OCI-LY7 (cell line): Measurements from ENCODE around the gene GSTA5. TPM values are rescaled to one million over a fixed set of nuclear protein-coding genes. Genes with fewer than 3 reads are reported as not detected.
"Not testable (repeated sequence)": the region's sequence is repeated elsewhere in the genome, so short reads cannot be mapped to it uniquely, and the experiment has no call there.

Experiments
- BruUV-seq: library from RNA; stranded (reverse); fragments of 400-500 nt; replicated peaks from 2 replicates; lab custom pipeline; 2021; lab: Mats Ljungman, UMichigan
- CTCF ChIA-PET: fragments of 300-600 bp; sonication (Branson Sonifier 250); formaldehyde crosslinking; loops from one replicate; lab custom pipeline; 2022; ENCODE audit warnings: antibody characterized with exemption; ENCODE audit not compliant: unreplicated experiment; lab: Charles Lee
- POLR2A ChIA-PET: fragments of 300-600 bp; sonication (Branson Sonifier 250); formaldehyde crosslinking; loops from one replicate; lab custom pipeline; 2022; ENCODE audit warnings: antibody characterized with exemption; lab: Charles Lee
- DNase-seq: peaks from one replicate; pipeline ENCODE4 v3.0.0-alpha.2; 2015; ENCODE audit warnings: low spot score
- H2AFZ ChIP-seq: fragments of 200-600 bp; sonication (generic), shearing (Covaris generic); 2 replicates; pipeline ENCODE4 v1.6.1; 2014; ENCODE audit warnings: mild to moderate bottlenecking, antibody characterized with exemption, low read length, moderate library complexity
- H3K27ac ChIP-seq: fragments of 200-600 bp; sonication (generic); 2 replicates; pipeline ENCODE4 v1.5.1; 2014; ENCODE audit warnings: mixed run types, low read depth, mild to moderate bottlenecking, moderate library complexity, low read length, inconsistent platforms; ENCODE audit not compliant: poor library complexity, severe bottlenecking
- H3K36me3 ChIP-seq: fragments of 200-600 bp; sonication (generic); 2 replicates; pipeline ENCODE4 v1.6.1; 2014; ENCODE audit warnings: mild to moderate bottlenecking, antibody characterized with exemption, low read length, moderate library complexity, mixed read lengths; ENCODE audit not compliant: insufficient read depth
- H3K4me1 ChIP-seq: fragments of 200-600 bp; sonication (generic); 2 replicates; pipeline ENCODE4 v1.5.1; 2014; ENCODE audit warnings: mild to moderate bottlenecking, low read length; ENCODE audit not compliant: insufficient read depth, poor library complexity, severe bottlenecking
- H3K4me2 ChIP-seq: fragments of 200-600 bp; sonication (generic); 2 replicates; pipeline ENCODE4 v1.6.1; 2014; ENCODE audit warnings: mild to moderate bottlenecking, low read length
- H3K4me3 ChIP-seq: fragments of 200-600 bp; sonication (generic); 2 replicates; pipeline ENCODE4 v1.5.1; 2014; ENCODE audit warnings: mild to moderate bottlenecking, low read depth, low read length; ENCODE audit not compliant: poor library complexity, severe bottlenecking
- H3K79me2 ChIP-seq: fragments of 200-600 bp; sonication (generic); 2 replicates; pipeline ENCODE4 v1.6.1; 2016; ENCODE audit warnings: low read depth, mild to moderate bottlenecking, low read length, moderate library complexity, mixed read lengths; ENCODE audit not compliant: insufficient read depth
- H3K9me2 ChIP-seq: fragments of 200-600 bp; sonication (generic); 2 replicates; pipeline ENCODE4 v1.6.1; 2016; ENCODE audit warnings: mild to moderate bottlenecking, low read length, mixed read lengths; ENCODE audit not compliant: insufficient read depth
- H3K9me3 ChIP-seq: fragments of 200-600 bp; sonication (generic); 2 replicates; pipeline ENCODE4 v1.6.1; 2014; ENCODE audit warnings: mild to moderate bottlenecking, mixed run types, low read length, mixed read lengths
- H4K20me1 ChIP-seq: fragments of 200-600 bp; sonication (generic); 2 replicates; pipeline ENCODE4 v1.6.1; 2014; ENCODE audit warnings: mild to moderate bottlenecking, antibody characterized with exemption, low read length, moderate library complexity, mixed read lengths; ENCODE audit not compliant: insufficient read depth
- EZH2phosphoT487 ChIP-seq: fragments of 200-600 bp; sonication (generic); IDR thresholded peaks from 2 replicates; pipeline ENCODE4 v1.6.1; 2018; ENCODE audit warnings: low read depth, borderline replicate concordance, mild to moderate bottlenecking, mixed run types, antibody characterized with exemption, low read length, moderate library complexity, mixed read lengths
- intact Hi-C: fragments of 100-400 bp; cut with micrococcal nuclease; formaldehyde crosslinking; loops from one replicate; pipeline ENCODE4 v1.10.0; 2022; ENCODE audit not compliant: unreplicated experiment
- total RNA-seq, 2 experiments: library from RNA; depleted of rRNA in 1 of 2; stranded (reverse); fragments of >200 nt in 1 of 2; shearing (Covaris generic) in 1 of 2; gene quantifications; 2 replicates each; pipeline ENCODE4 v1.2.3, GENCODE V29; 2014 to 2022
- TF ChIP-seq, protein P1 (sequence below): fragments of 200-600 bp; sonication (generic); conservative IDR thresholded peaks from 2 replicates; pipeline ENCODE4 v1.5.1; 2014; ENCODE audit warnings: mild to moderate bottlenecking, antibody characterized with exemption, low read length, moderate library complexity, mixed read lengths

GSTA5 gene
- total RNA-seq, 2 experiments from 2014 or later = not detected

DNA sequence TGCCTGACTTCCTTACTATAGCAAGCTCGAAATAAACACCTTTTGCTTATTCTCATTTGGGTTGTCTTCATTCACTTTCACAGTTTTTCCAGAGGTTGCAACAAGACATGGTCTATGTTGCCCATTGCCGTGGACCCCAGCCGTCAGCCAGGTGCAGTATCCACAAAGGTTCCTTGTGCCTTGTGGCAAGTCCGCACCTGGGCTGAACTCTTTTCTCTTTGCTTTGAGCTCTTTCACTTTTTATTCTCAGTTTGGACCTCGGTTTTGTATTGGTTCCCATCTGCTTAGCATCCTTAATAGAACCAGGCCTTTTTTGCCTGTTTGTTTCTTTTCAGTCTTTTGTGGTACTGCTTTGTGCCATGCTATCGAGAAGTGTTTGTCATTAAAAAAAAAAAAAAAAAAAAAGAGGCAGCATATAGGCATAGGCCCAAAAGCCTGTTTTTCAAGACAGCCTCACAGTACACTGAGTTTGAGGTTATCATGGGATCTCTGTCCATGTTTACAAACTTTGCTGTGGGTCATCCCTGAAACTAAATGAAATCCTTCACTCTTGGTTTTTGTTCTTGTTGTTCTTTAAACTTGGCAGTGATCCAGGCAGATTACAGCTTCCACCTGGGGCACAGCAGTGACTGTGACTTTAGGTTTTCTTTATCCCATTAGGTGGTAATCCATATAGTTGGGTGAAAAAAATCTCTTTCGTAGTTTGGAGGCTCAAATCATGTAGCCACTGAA lies 35.6 kb upstream of the GSTA5 start:
- H3K4me3 ChIP-seq = no peak overlapping the region
- H3K9me3 ChIP-seq = no peaks in the 10 kb centered on the region
- H3K79me2 ChIP-seq = no peaks in the 10 kb centered on the region
- H3K4me1 ChIP-seq = no peaks in the 10 kb centered on the region
- ChIA-PET CTCF (no interaction called here), POLR2A (interaction anchor here (0.6 kb wide), 1 partner anchor 98 kb away, joined by 4 read pairs; no protein-coding TSS in a partner anchor)
- no peaks in the 10 kb centered on the region for H4K20me1 ChIP-seq
- DNase-seq = no peak
- no peaks in the 10 kb centered on the region for H3K9me2 ChIP-seq
- no TSS peak for BruUV-seq
- no peak overlapping the region for H3K27ac ChIP-seq
- H3K36me3 ChIP-seq = no peaks in the 10 kb centered on the region
- intact Hi-C loops = no loop called here
- TF ChIP-seq, protein P1, sequence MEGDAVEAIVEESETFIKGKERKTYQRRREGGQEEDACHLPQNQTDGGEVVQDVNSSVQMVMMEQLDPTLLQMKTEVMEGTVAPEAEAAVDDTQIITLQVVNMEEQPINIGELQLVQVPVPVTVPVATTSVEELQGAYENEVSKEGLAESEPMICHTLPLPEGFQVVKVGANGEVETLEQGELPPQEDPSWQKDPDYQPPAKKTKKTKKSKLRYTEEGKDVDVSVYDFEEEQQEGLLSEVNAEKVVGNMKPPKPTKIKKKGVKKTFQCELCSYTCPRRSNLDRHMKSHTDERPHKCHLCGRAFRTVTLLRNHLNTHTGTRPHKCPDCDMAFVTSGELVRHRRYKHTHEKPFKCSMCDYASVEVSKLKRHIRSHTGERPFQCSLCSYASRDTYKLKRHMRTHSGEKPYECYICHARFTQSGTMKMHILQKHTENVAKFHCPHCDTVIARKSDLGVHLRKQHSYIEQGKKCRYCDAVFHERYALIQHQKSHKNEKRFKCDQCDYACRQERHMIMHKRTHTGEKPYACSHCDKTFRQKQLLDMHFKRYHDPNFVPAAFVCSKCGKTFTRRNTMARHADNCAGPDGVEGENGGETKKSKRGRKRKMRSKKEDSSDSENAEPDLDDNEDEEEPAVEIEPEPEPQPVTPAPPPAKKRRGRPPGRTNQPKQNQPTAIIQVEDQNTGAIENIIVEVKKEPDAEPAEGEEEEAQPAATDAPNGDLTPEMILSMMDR = no peak
- TF ChIP-seq EZH2phosphoT487 = no peak
- no peak overlapping the region for H3K4me2 ChIP-seq
- no peak overlapping the region for H2AFZ ChIP-seq

DNA sequence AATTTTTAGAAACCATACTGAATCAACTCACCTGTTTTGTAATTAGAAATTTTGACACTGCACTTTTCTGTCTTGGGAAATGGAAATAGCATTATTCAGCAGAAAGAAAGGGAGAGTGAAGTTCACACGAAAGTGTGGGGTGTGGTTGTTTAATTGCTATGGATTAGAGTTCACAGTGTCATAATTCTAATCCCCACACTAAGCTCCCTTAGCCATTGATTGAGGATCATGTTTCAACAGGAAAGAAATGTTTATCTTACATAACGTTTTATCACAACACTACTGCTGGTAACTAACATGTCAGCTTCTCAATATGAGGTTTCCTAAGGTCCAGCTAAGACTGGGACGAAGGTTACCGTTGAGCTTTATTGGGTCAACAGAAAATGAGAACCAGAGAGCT lies 31.4 kb upstream of the GSTA5 start:
- Histone ChIP-seq H3K79me2 (no peaks in the 10 kb centered on the region), H4K20me1 (no peaks in the 10 kb centered on the region), H3K4me3 (no peak overlapping the region), H2AFZ (no peak overlapping the region), H3K4me2 (no peak overlapping the region), H3K4me1 (no peaks in the 10 kb centered on the region), H3K36me3 (no peaks in the 10 kb centered on the region), H3K9me3 (no peaks in the 10 kb centered on the region), H3K27ac (no peak overlapping the region), H3K9me2 (no peaks in the 10 kb centered on the region)
- TF ChIP-seq, protein P1 = no peak
- no peak for TF ChIP-seq EZH2phosphoT487
- no TSS peak for BruUV-seq
- intact Hi-C loops = no loop called here
- POLR2A ChIA-PET = no interaction called here
- CTCF ChIA-PET = no interaction called here
- DNase-seq = no peak

DNA sequence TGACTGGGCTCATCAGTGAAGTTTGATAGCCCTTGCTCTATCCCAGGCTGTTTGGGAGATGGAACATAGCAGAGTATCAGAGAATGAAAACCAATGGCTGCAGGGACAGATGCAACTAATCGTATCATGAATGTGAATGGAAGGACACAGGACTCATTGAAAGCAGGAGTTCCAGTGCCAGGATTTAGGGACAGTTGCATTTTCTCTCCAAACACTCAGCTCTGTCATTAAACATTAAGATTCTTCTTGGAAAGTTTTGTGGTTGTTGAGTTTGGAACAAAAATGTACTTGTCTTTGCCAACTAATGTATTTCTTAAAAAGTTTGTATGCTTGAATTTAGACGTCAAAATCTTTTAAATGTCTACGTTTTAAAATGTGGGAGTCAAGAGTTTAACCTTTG lies 31.0 kb upstream of the GSTA5 start:
- no peak overlapping the region for H3K4me3 ChIP-seq
- no TSS peak for BruUV-seq
- CTCF ChIA-PET = no interaction called here

DNA sequence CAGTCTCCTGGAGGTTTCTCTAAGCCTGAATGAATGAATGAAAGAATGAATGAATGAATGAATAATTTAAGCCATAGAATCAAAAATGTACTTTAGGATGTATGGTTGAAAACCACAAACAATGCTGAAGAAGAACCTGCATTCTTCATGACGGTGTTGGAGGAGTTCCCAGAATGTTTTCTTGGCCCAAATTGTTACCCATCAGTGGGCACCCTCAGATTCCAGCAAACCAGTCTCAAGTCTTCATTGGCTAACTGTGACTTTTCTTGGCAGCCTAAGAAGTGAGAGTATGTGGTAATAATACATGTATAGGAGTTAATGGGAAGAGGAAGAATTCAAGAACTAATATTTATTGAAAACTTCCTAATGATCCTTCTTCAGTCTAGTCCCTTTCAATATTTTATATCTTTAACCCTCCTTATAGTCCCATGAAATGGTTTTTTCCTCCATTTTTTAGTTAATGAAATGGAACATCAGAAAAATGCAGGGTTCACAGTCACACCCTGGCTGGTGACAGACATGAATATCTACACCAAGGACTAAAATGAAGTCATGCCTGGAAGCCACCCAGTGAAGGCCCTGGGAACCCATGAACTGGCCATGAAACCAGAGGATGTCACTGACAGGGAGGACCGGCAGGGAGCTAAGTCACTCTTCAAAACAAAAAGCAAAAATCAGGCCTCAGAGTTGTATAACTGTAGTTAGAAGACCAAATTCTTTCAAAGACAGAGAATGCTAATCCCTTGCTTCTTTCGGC lies 29.9 kb upstream of the GSTA5 start:
- DNase-seq, BruUV-seq: not testable (repeated sequence)

More for the DNA sequence above, 31.0 kb upstream of the GSTA5 start:
- Histone ChIP-seq H3K4me2 (no peak overlapping the region), H3K9me3 (no peaks in the 10 kb centered on the region), H3K79me2 (no peaks in the 10 kb centered on the region), H3K36me3 (no peaks in the 10 kb centered on the region), H2AFZ (no peak overlapping the region), H3K9me2 (no peaks in the 10 kb centered on the region), H4K20me1 (no peaks in the 10 kb centered on the region), H3K27ac (no peak overlapping the region), H3K4me1 (no peaks in the 10 kb centered on the region)
- DNase-seq = no peak
- intact Hi-C loops = no loop called here
- POLR2A ChIA-PET = no interaction called here
- TF ChIP-seq, protein P1 = no peak
- no peak for TF ChIP-seq EZH2phosphoT487

More for the DNA sequence above, 29.9 kb upstream of the GSTA5 start:
- H3K4me2 ChIP-seq, H2AFZ ChIP-seq, H3K27ac ChIP-seq, H3K4me3 ChIP-seq, H3K9me2 ChIP-seq, CTCF ChIA-PET, H3K36me3 ChIP-seq, intact Hi-C loops, POLR2A ChIA-PET, H3K9me3 ChIP-seq, H3K4me1 ChIP-seq, H4K20me1 ChIP-seq, H3K79me2 ChIP-seq: not testable (repeated sequence)
